CD1c-positive myeloid dendritic cell (primary cell): ENCODE results near the gene KRTAP9-4.
"Not testable (repeated sequence)": the region's sequence is repeated elsewhere in the genome, so short reads cannot be mapped to it uniquely, and the experiment has no call there.

Source experiments
- DNase-seq: peaks from one replicate; pipeline ENCODE4 v3.0.0-alpha.2; 2016; ENCODE audit errors: extremely low spot score

The KRTAP9-4 gene

DNA sequence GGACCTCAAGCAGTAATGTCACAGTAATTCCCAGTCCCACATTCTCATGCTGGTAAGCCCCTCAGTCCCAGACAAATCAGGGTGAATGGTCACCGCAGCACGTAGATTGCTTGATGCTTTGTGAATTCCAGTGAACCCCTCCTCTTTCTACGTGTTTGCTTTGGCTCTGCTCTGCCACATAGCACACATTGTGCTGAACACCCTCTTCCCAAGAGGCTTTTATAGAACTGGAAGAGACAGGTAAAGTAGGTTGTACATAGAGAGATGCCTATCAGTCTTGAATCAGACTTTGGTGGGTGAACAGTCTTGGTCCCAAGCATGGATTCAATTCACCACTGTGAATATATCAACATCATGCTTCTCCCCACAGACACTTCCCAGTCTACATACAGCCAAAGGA lies 15.1 kb downstream of the KRTAP9-4 start:
- DNase-seq, result no peak

DNA sequence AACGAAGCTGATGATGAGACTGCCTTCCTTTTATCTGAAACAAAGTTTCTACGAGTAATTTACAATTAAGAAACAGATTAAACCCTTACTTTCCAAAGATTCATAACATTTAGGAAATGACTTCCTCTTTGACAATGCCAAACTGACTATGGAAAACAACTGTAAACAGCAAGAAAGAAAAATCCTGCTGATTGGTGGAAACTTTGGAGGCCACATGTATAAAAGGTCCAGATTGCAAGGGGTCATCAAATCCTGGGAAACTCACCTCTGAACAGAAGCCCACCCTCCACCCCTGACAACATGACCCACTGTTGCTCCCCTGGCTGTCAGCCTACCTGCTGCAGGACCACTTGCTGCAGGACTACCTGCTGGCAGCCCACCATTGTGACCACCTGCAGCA lies 15.6 kb downstream of the KRTAP9-4 start, which contains the start of gene KRTAP9-6:
TSS of gene KRTAP9-6 (plus strand) at position 301 of the 400 bp plus-strand sequence. CDS start at position 301, 0 bp downstream.
- DNase-seq, result no peak

DNA sequence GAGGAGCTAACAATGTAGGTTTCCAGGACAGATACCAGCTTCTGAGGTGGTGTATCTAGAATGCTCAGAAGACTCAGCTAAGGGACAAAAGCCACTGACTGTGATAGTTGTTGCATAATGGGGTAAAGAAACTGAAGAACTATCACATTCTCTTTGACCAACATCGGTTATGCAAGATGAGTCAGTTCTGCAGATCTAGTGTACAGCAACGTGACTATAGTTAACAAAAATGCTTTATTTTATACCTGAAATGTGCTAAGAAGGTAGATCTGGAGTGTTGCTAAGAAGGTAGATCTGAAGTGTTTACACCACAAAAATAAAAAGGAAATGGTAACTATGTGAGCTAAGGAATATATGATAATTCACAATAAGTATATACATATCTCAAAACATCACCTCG lies 18.2 kb downstream of the KRTAP9-4 start:
- no peak for DNase-seq

DNA sequence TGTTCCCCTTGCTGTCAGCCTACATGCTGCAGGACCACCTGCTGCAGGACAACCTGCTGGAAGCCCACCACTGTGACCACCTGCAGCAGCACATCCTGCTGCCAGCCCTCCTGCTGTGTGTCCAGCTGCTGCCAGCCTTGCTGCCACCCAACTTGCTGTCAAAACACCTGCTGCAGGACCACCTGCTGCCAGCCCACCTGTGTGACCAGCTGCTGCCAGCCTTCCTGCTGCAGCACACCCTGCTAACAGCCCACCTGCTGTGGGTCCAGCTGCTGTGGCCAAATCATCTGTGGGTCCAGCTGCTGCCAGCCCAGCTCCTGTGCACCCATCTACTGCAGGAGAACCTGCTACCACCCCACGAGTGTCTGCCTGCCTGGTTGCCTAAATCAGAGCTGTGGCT lies 21.8 kb downstream of the KRTAP9-4 start:
- not testable (repeated sequence) for DNase-seq

DNA sequence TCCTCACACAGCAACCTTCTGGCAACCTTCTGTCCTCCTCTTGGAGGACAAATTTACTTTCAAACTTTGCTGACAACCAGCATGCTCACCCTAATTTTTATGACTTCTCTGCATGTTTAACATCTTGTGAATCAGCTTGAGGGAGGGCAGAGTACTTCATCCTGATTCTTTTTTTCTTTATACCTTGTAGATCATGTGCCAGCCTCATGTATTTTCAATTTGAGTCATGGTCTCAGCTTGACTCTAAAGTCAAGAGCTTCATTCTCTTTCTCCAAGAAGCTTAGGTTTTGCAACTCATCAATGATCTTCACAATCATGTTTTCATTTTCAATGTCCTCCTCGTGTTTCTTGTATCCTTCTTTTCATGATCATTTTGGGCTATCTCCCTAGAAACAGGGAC lies 22.4 kb downstream of the KRTAP9-4 start:
- no peak for DNase-seq

DNA sequence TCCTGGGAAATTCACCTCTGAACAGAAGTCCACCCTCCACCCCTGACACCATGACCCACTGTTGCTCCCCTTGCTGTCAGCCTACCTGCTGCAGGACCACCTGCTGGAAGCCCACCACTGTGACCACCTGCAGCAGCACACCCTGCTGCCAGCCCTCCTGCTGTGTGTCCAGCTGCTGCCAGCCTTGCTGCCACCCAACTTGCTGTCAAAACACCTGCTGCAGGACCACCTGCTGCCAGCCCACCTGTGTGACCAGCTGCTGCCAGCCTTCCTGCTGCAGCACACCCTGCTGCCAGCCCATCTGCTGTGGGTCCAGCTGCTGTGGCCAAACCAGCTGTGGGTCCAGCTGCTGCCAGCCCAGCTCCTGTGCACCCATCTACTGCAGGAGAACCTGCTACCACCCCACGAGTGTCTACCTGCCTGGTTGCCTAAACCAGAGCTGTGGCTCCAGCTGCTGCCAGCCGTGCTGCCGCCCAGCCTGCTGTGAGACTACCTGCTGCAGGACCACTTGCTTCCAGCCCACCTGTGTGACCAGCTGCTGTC lies 26.2 kb downstream of the KRTAP9-4 start, which contains the start of gene KRTAP9-7:
TSS of gene KRTAP9-7 (plus strand) at position 51 of the 543 bp plus-strand sequence. CDS start at position 51, 0 bp downstream.
- not testable (repeated sequence) for DNase-seq

DNA sequence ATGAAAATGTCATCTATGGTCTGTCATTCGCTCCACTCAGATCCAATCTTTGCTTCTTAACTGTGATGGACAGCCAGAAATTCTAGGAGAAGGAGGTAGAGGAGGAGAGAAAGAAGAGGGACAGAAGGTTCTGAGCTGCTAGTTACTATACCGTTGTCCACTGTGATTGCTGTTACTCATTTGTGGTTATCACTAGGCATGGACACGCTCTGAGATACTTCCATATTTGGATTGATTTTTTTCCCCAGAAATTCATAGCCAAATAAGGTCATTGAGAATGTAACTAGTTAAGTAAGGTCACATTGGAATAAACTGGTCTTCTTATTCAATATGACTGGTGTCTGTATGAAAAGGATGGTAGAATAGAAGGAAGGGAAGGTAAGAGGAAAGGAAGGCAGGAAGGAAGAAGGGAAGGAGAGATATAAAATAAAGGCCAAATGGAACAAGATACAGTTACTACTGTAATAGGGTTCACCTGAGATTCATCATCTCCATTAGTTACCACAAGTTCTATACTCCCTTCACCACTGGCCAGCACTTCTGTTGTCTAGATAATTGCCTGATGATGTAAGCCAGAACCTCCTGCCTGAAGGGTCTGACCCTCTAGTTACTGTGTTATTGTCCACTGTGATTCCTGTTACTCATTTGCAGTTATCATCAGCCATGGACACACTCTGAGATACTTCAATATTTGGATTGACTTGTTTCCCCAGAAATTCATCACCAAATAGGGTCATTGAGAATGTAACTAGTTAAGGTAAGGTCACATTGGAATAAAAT lies 28.9 kb downstream of the KRTAP9-4 start:
- DNase-seq, result peak; percentile 0

DNA sequence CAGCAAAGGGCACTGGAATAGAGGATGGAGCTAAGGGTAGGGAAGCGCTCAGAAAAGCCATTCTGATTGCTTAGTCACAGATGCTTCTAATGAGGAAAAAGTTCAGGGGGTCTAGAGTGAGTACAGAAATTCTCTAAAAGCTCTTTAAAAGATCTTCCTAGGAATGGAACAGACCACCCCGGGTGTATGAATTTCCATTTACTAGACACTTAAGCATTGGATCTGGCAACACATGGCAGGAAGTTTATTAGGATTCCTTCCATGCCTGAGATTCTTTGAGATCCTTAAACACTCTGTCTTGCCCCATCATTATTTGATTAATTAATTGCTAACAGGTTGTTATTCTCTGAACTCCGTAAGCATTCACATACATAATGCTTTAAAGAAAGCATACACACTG lies 34.6 kb downstream of the KRTAP9-4 start:
- DNase-seq, result no peak

DNA sequence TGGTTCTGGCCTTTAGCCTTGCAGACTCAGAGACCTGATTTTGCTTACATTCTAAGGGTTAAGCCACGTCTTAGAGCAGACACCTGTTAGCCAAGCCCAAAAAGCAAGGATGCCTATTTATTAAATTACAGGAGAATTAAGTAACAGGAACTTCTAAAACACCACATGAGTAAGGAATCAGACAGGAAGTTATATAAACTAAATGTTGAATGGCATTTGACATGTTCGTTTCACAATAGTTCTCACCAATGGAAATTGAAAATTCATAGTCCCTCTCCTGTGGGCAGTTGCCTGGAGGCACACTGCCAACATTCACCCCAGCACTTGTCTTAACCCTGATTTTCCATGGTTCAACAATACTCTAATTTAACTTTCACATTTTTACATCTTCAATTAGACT lies 35.1 kb downstream of the KRTAP9-4 start:
- DNase-seq, result peak; percentile 40

DNA sequence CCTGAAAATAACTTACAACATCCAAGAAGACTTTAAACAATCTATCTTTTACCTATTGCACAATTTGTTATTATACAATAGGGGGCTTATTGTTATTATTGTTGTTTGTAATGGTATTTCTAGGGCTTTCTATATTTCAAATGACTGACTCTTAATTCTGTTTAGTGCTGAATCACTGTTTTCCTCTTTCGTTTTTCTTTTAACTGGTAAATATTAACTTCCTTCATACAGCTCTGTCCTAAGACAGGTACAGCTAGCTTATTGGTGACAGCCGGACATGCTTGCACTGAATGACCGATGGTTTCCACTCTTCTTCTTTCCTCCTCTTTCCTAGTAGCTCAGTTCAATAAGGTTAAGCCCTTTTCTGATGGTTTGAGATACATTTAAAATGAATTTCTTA lies 37.6 kb downstream of the KRTAP9-4 start:
- peak; percentile 0 for DNase-seq

DNA sequence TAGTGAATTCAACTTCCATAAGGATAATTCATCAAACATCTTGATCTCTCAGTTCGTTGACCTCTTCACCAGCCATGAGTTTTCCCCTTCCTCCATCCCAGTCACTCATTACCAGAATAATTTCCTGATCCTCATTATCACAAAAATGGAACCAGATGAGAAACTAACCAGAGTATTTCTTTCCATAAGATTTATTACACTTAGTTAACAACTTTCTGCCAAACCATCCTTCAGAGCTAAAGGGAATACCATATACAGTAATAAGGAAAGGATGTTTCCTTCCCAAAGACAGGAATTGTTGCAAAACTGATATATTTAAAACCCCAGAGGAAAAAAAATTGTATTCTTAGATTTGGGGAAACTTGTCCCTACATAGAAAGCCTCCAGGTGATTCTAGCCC lies 44.5 kb downstream of the KRTAP9-4 start:
- DNase-seq, result no peak

DNA sequence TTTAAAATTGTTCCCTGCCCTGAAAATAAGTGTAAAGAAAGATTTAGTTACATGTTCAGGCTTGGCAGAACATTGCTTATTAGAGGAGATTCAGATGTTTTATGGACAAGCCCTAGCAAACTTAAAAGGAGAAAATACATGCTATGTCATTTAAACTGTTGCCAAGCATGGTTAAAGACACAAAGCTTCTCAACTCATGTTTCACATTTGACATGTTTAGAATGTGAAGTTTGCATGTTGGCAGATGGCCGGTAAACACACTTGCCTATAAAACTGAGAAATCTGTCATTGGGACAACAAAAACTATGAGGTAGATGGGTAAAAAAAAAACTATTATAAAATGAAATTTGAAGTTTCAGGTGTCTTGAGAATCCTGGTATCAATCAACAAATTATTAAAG lies 47.4 kb downstream of the KRTAP9-4 start:
- DNase-seq, result no peak

DNA sequence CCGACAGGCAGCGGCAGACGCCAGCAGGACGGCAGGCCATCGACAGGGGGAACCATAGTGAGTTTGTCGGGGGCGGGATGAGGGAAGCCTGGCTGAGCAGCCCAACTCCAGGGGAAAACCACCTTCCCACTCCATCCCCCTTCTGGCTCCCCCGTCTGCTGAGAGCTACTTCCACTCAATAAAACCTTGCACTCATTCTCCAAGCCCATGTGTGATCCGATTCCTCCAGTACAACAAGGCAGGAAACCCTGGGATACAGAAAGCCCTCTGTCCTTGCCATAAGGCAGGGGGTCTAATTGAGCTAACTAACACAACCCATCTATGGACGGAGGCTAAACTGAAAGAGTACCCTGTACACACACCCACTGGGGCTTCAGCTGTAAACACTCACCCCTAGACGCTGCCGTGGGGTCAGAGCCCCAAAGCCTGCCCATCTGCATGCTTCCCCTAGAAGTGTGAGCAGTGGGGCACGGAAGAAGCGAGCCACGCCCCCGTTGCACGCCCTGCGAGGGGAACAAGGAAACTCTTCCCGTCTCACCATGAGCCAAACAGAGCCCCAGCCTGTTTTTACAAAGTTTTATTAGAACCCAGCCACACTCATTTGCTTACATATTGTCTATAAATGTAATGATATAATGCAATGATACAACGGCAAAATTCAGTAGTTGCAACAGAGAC lies 49.1 kb downstream of the KRTAP9-4 start:
- no peak for DNase-seq
